ENCODE results near the gene TBATA.

DNA sequence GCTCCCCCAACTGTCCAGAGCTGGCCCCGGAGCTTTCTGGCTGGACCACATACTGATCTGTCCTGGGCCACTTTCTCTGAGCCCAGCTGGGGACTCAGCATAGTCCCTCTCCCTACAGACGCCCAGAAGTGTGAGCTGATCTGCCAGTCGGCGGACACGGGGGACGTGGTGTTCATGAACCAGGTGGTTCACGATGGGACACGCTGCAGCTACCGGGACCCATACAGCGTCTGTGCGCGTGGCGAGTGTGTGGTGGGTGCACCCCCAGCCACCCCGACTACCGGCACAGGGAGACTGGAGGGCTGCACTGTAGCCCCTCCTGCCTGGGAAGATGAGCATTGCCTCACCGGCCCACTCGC lies 41.8 kb downstream of the TBATA start:
- TF ChIP-seq GATA3 (IDR thresholded peaks at IDR 0.05; ENCODE audit: low read depth, low read length) = no peak
- no peak for TF ChIP-seq GATA2 (IDR thresholded peaks at IDR 0.05; ENCODE audit: low read depth, low read length)

Data from SH-SY5Y (cell line).